GM12878 (cell line): ENCODE results near the gene NDUFA9. TPM values are rescaled to one million over a fixed set of nuclear protein-coding genes. Genes with fewer than 3 reads are reported as not detected.

Experiments used
- ATAC-seq: fragments of 200-7000 bp; cut with Tn5 transposase; 3 replicates; pipeline ENCODE4 v1.9.1; 2020; ENCODE audit warnings: mild to moderate bottlenecking, moderate library complexity
- BruUV-seq: library from RNA; stranded (reverse); fragments of 400-500 nt; replicated peaks from 2 replicates; lab custom pipeline; 2021; lab: Mats Ljungman, UMichigan
- CTCF ChIA-PET: fragments of 300-600 bp; sonication (Branson Sonifier 250); formaldehyde crosslinking; extraction: SDS; loops from one replicate; lab custom pipeline; 2021; ENCODE audit warnings: inconsistent platforms; lab: Yijun Ruan, JAX
- POLR2A ChIA-PET: fragments of 350-600 bp; formaldehyde crosslinking; extraction: SDS; loops from one replicate; lab custom pipeline; 2021; ENCODE audit warnings: inconsistent platforms; lab: Charles Lee
- RAD21 ChIA-PET: fragments of 300-600 bp; sonication (Branson Sonifier 250); formaldehyde crosslinking; loops from one replicate; lab custom pipeline; 2023; ENCODE audit warnings: antibody characterized with exemption; ENCODE audit not compliant: unreplicated experiment; lab: Charles Lee
- SMC1A ChIA-PET: fragments of 300-600 bp; sonication (Branson Sonifier 250); formaldehyde crosslinking; loops from one replicate; lab custom pipeline; 2023; ENCODE audit not compliant: unreplicated experiment, uncharacterized antibody; lab: Charles Lee
- DNase-seq: peaks from one replicate; pipeline ENCODE4 v3.0.0-alpha.2; 2011; ENCODE audit warnings: low read depth, low spot score
- FAIRE-seq: peaks from 3 replicates; lab custom pipeline; 2011; peaks lifted over from hg19 to GRCh38; lab: Jason Lieb, UNC
- H2AFZ ChIP-seq: 2 replicates; pipeline ENCODE4 v1.6.0; 2011; ENCODE audit warnings: low read depth, low read length, control low read depth; ENCODE audit not compliant: control insufficient read depth
- H3K27ac ChIP-seq: 2 replicates; pipeline ENCODE4 v1.5.1; 2011; ENCODE audit warnings: control low read depth; ENCODE audit not compliant: control insufficient read depth, insufficient read depth
- H3K27me3 ChIP-seq, 2 experiments: replicated peaks in 1 of 2; 2 replicates each; pipeline versions ENCODE4 v1.6.0 to v1.6.1; 2011; ENCODE audit warnings: low read length in 1 of 2; ENCODE audit not compliant: control insufficient read depth in 2 of 2, insufficient read depth in 2 of 2
- H3K36me3 ChIP-seq, 2 experiments: 2 replicates each; pipeline ENCODE4 v1.5.1; 2011; ENCODE audit warnings: low read length in 1 of 2; ENCODE audit not compliant: control insufficient read depth in 2 of 2, insufficient read depth in 2 of 2
- H3K4me1 ChIP-seq: 2 replicates; pipeline ENCODE4 v1.6.1; 2011; ENCODE audit warnings: mild to moderate bottlenecking, low read length, moderate library complexity, mixed read lengths; ENCODE audit not compliant: control insufficient read depth, insufficient read depth
- H3K4me2 ChIP-seq: 2 replicates; pipeline ENCODE4 v1.6.0; 2011; ENCODE audit warnings: control low read depth; ENCODE audit not compliant: control insufficient read depth, insufficient read depth
- H3K4me3 ChIP-seq: fragments of 200-600 bp; sonication (generic); 2 replicates; pipeline ENCODE4 v1.5.1; 2016
- H3K79me2 ChIP-seq: 2 replicates; pipeline ENCODE4 v1.6.0; 2011; ENCODE audit warnings: low read length; ENCODE audit not compliant: control insufficient read depth, insufficient read depth
- H3K9ac ChIP-seq: 2 replicates; pipeline ENCODE4 v1.8.0; 2011; ENCODE audit warnings: low read length, control low read depth, mixed read lengths; ENCODE audit not compliant: control insufficient read depth, insufficient read depth
- H3K9me3 ChIP-seq: replicated peaks from 3 replicates; pipeline ENCODE4 v1.5.1; 2011; ENCODE audit warnings: mild to moderate bottlenecking, low read length; ENCODE audit not compliant: control insufficient read depth, insufficient read depth
- H4K20me1 ChIP-seq: 2 replicates; pipeline ENCODE4 v1.6.0; 2011; ENCODE audit not compliant: control insufficient read depth, insufficient read depth
- CBFB ChIP-seq: IDR thresholded peaks from 2 replicates; pipeline ENCODE4 v1.6.1; 2016; ENCODE audit warnings: antibody characterized with exemption, low read depth
- CHD4 ChIP-seq: fragments of 200-600 bp; sonication (generic); IDR thresholded peaks from 2 replicates; pipeline ENCODE4 v1.6.1; 2016; ENCODE audit warnings: mild to moderate bottlenecking
- DPF2 ChIP-seq: fragments of 450-650 bp; IDR thresholded peaks from 2 replicates; pipeline ENCODE4 v1.6.1; 2017; ENCODE audit warnings: mild to moderate bottlenecking
- EGR1 ChIP-seq, 2 experiments: IDR thresholded peaks; 1 replicate in 1 of 2; 2 replicates in 1 of 2; pipeline ENCODE4 v1.6.1; 2011 to 2012; ENCODE audit warnings: low read depth in 2 of 2, low read length in 2 of 2, borderline replicate concordance in 1 of 2, mild to moderate bottlenecking in 1 of 2, moderate library complexity in 1 of 2
- ESRRA ChIP-seq: IDR thresholded peaks from 2 replicates; pipeline ENCODE4 v1.6.1; 2012; ENCODE audit warnings: mild to moderate bottlenecking, low read length, improper control_type of control experiment
- FOXM1 ChIP-seq: IDR thresholded peaks from 2 replicates; pipeline ENCODE4 v1.6.1; 2012; ENCODE audit warnings: low read depth, mild to moderate bottlenecking, inconsistent platforms, low read length, moderate library complexity
- IRF3 ChIP-seq: fragments of 450-650 bp; IDR thresholded peaks from 2 replicates; pipeline ENCODE4 v1.6.1; 2014; ENCODE audit warnings: mild to moderate bottlenecking
- NFYB ChIP-seq: IDR thresholded peaks from 2 replicates; pipeline ENCODE4 v1.6.1; 2011; ENCODE audit warnings: low read depth, mild to moderate bottlenecking, low read length, improper control_type of control experiment, moderate library complexity; ENCODE audit not compliant: insufficient read depth
- PBX3 ChIP-seq: IDR thresholded peaks from 2 replicates; pipeline ENCODE4 v1.6.1; 2011; ENCODE audit warnings: mild to moderate bottlenecking, low read depth, low read length, moderate library complexity; ENCODE audit not compliant: insufficient replicate concordance
- POLR2AphosphoS5 ChIP-seq: IDR thresholded peaks from 2 replicates; pipeline ENCODE4 v1.6.1; 2011; ENCODE audit warnings: mild to moderate bottlenecking, low read length, inconsistent platforms
- RAD51 ChIP-seq: fragments of 450-650 bp; IDR thresholded peaks from 2 replicates; pipeline ENCODE4 v1.6.1; 2016; ENCODE audit warnings: moderate library complexity, mild to moderate bottlenecking, inconsistent platforms
- RBBP5 ChIP-seq: fragments of 200-600 bp; sonication (generic); conservative IDR thresholded peaks from 2 replicates; pipeline ENCODE4 v1.6.1; 2016
- RELB ChIP-seq: fragments of 450-650 bp; IDR thresholded peaks from 2 replicates; pipeline ENCODE4 v1.6.1; 2017; ENCODE audit warnings: low read depth, mild to moderate bottlenecking, moderate library complexity
- SRF ChIP-seq, 2 experiments: IDR thresholded peaks; 2 replicates each; pipeline ENCODE4 v1.6.1; 2011; ENCODE audit warnings: low read depth in 2 of 2, low read length in 2 of 2, mild to moderate bottlenecking in 1 of 2, moderate library complexity in 1 of 2
- STAT1 ChIP-seq: fragments of 450-650 bp; conservative IDR thresholded peaks from 2 replicates; pipeline ENCODE4 v1.6.1; 2014; ENCODE audit warnings: antibody characterized with exemption, mild to moderate bottlenecking
- TBL1XR1 ChIP-seq: IDR thresholded peaks from 2 replicates; pipeline ENCODE4 v1.6.1; 2012; ENCODE audit warnings: low read depth, low read length, improper control_type of control experiment
- TCF12 ChIP-seq: IDR thresholded peaks from 2 replicates; pipeline ENCODE4 v1.6.1; 2011; ENCODE audit warnings: low read depth, mild to moderate bottlenecking, low read length
- WRNIP1 ChIP-seq: IDR thresholded peaks from 2 replicates; pipeline ENCODE4 v1.6.1; 2011; ENCODE audit warnings: low read depth, low read length, improper control_type of control experiment, borderline replicate concordance
- ZNF24 ChIP-seq: fragments of 450-650 bp; IDR thresholded peaks from 2 replicates; pipeline ENCODE4 v1.6.1; 2017; ENCODE audit warnings: antibody characterized with exemption, mild to moderate bottlenecking
- WGBS: methylation state at CpG from one replicate; pipeline ENCODE4 v1.1.6; 2016; ENCODE audit warnings: low lambda C conversion rate; ENCODE audit not compliant: insufficient replicate concordance, insufficient coverage; ENCODE audit errors: missing lambda C conversion rate; 5-methylcytosine and 5-hydroxymethylcytosine counted together
- in situ Hi-C: fragments of 300-500 bp; cut with MboI; formaldehyde crosslinking; loops from 9 replicates; pipeline ENCODE4 v1.14.3; 2018; ENCODE audit warnings: mixed read lengths
- intact Hi-C: fragments of 100-400 bp; cut with micrococcal nuclease; formaldehyde crosslinking; loops from one replicate; pipeline ENCODE4 v1.14.2; 2022; ENCODE audit not compliant: unreplicated experiment
- polyA plus RNA-seq, 11 experiments: library from polyadenylated mRNA; depleted of rRNA in 4 of 11; unstranded in 6 of 11; stranded (reverse) in 5 of 11; fragments of >200 nt; fragmentation: Nextera tagmentation in 4 of 11; fragmentation: Illumina TruSeq in 1 of 11; extraction: Ambion mirVana in 4 of 11; extraction: Trizol in 1 of 11; gene quantifications; 1 replicate in 1 of 11; 2 replicates in 10 of 11; pipeline versions ENCODE4 v1.2.1 to v1.2.3, GENCODE V29; 2011 to 2016; ENCODE audit warnings: inconsistent platforms in 2 of 11, missing spikeins in 2 of 11, low read depth in 1 of 11
- total RNA-seq, 4 experiments: library from RNA; depleted of rRNA in 3 of 4; stranded (reverse); fragments of >200 nt in 3 of 4; fragmentation: Illumina TruSeq in 1 of 4; extraction: Trizol in 1 of 4; gene quantifications; 2 replicates each; pipeline versions ENCODE4 v1.2.1 to v1.2.3, GENCODE V29; 2013 to 2021
- TF ChIP-seq, protein P1 (sequence below): fragments of 450-650 bp; IDR thresholded peaks from 2 replicates; pipeline ENCODE4 v1.6.1; 2018; ENCODE audit warnings: borderline replicate concordance, mild to moderate bottlenecking; ENCODE audit not compliant: partially characterized antibody

NDUFA9 gene
- total and polyA plus RNA-seq, 10 of the 15 experiments (the other 5 are each of a cell fraction or from before 2014, with no cell fraction given) = 95.2 to 472 (median 151) TPM

DNA sequence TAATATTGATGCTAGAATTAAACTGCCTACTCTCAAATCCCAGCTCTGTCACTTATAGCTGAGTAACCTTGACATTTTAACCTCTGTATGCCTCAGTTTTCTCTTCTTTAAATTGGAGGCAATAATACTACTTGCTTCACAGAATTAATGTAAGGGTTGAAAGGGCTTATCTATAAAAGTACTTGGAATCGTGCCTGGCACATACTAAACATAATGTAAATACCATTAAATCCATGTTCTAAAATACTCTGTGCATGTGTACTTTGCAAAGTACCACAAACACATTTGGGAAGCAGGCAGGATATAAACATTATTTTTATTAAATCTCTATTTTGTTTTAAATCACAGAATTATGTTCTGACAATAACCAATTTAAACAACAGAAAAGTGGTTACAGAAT is 45.0 kb upstream of the NDUFA9 start:
- TF ChIP-seq FOXM1 = no peak
- TF ChIP-seq RAD51 = no peak
- TF ChIP-seq RELB = no peak
- no peak for TF ChIP-seq ZNF24
- TF ChIP-seq RBBP5 = no peak
- no peak for TF ChIP-seq STAT1
- no peak for TF ChIP-seq TBL1XR1
- TF ChIP-seq TCF12 = no peak
- TF ChIP-seq CHD4 = no peak
- TF ChIP-seq CBFB = no peak
- TF ChIP-seq PBX3 = no peak
- TF ChIP-seq ESRRA = no peak
- TF ChIP-seq DPF2 = no peak
- no peak for TF ChIP-seq SRF (IDR thresholded peaks at IDR 0.05; ENCODE audit: low read depth in 2 of 2, low read length in 2 of 2)
- no peak for TF ChIP-seq EGR1 (IDR thresholded peaks at IDR 0.05; ENCODE audit: borderline replicate concordance in 1 of 2, low read depth in 2 of 2, low read length in 2 of 2)
- no peak for TF ChIP-seq NFYB
- TF ChIP-seq, protein P1, sequence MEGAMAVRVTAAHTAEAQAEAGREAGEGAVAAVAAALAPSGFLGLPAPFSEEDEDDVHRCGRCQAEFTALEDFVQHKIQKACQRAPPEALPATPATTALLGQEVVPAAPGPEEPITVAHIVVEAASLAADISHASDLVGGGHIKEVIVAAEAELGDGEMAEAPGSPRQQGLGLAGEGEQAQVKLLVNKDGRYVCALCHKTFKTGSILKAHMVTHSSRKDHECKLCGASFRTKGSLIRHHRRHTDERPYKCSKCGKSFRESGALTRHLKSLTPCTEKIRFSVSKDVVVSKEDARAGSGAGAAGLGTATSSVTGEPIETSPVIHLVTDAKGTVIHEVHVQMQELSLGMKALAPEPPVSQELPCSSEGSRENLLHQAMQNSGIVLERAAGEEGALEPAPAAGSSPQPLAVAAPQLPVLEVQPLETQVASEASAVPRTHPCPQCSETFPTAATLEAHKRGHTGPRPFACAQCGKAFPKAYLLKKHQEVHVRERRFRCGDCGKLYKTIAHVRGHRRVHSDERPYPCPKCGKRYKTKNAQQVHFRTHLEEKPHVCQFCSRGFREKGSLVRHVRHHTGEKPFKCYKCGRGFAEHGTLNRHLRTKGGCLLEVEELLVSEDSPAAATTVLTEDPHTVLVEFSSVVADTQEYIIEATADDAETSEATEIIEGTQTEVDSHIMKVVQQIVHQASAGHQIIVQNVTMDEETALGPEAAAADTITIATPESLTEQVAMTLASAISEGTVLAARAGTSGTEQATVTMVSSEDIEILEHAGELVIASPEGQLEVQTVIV = no peak
- no peak for TF ChIP-seq POLR2AphosphoS5
- TF ChIP-seq IRF3 = no peak
- no peak for TF ChIP-seq WRNIP1
- TF ChIP-seq, all 136 proteins: peak for 0
- ChIA-PET POLR2A (no interaction called here), CTCF (interaction anchor here (1.0 to 5.1 kb wide), 13 partner anchors 8 to 499 kb away, joined by 3 to 30 read pairs (median 4); partner anchors contain the start of genes AKAP3 and NDUFA9), SMC1A (interaction anchor here (0.6 to 1.7 kb wide), 7 partner anchors 13 to 154 kb away, joined by 3 to 7 read pairs (median 3); no protein-coding TSS in a partner anchor), RAD21 (interaction anchor here (1.2 to 2.7 kb wide), 3 partner anchors 17 to 45 kb away, joined by 3 to 14 read pairs (median 4); partner anchors contain the start of genes AKAP3 and NDUFA9)
- Histone ChIP-seq H3K4me1 (no peaks in the 10 kb centered on the region), H4K20me1 (no peaks in the 10 kb centered on the region), H3K27me3 (no peaks in the 10 kb centered on the region), H3K79me2 (peaks cover 9% of the 10 kb centered on the region), H2AFZ (no peak overlapping the region), H3K4me2 (no peak overlapping the region), H3K27ac (no peak overlapping the region), H3K9ac (no peak overlapping the region), H3K9me3 (no peaks in the 10 kb centered on the region), H3K4me3 (no peak overlapping the region), H3K36me3 (no peaks in the 10 kb centered on the region)
- 0% methylated on average over 1 of the region's 1 CpG for WGBS
- intact Hi-C loops (loop anchor here (2.0 to 10.0 kb wide), 2 partner anchors 45 to 151 kb away; partner anchors contain the start of genes AKAP3 and NDUFA9), in situ Hi-C loops (no loop called here)
- no TSS peak for BruUV-seq
- FAIRE-seq = no peak
- DNase-seq = no peak
- no peak for ATAC-seq
